Neural progenitor cell (in vitro differentiated cells): ENCODE measurements around the gene RASD2. TPM values are rescaled to one million over a fixed set of nuclear protein-coding genes. Genes with fewer than 3 reads are reported as not detected.

Experiments
- DNase-seq: peaks from one replicate; pipeline ENCODE4 v3.0.0-alpha.2; 2016; ENCODE audit warnings: low spot score
- H2AFZ ChIP-seq: fragments of 200-600 bp; sonication (generic); replicated peaks from 2 replicates; pipeline ENCODE4 v1.6.1; 2016; ENCODE audit warnings: antibody characterized with exemption
- H3F3A ChIP-seq: fragments of 200-600 bp; sonication (generic); 2 replicates; pipeline ENCODE4 v1.6.1; 2016; ENCODE audit warnings: antibody characterized with exemption, low read depth
- H3K27ac ChIP-seq: fragments of 200-600 bp; sonication (generic); 2 replicates; pipeline ENCODE4 v1.5.1; 2016; ENCODE audit warnings: mild to moderate bottlenecking
- H3K27me3 ChIP-seq: fragments of 200-600 bp; sonication (generic); 2 replicates; pipeline ENCODE4 v1.6.1; 2016; ENCODE audit warnings: mild to moderate bottlenecking, moderate library complexity
- H3K36me3 ChIP-seq: fragments of 200-600 bp; sonication (generic); 2 replicates; pipeline ENCODE4 v1.5.1; 2016
- H3K4me1 ChIP-seq: fragments of 200-600 bp; sonication (generic); 2 replicates; pipeline ENCODE4 v1.6.1; 2016; ENCODE audit warnings: mixed run types
- H3K4me2 ChIP-seq: fragments of 200-600 bp; sonication (generic); 2 replicates; pipeline ENCODE4 v1.6.1; 2016
- H3K4me3 ChIP-seq: fragments of 200-600 bp; sonication (generic); 2 replicates; pipeline ENCODE4 v1.5.1; 2016
- H3K79me2 ChIP-seq: fragments of 200-600 bp; sonication (generic); 2 replicates; pipeline ENCODE4 v1.6.1; 2016; ENCODE audit warnings: low read depth
- H3K9ac ChIP-seq: fragments of 200-600 bp; sonication (generic); 2 replicates; pipeline ENCODE4 v1.6.1; 2016
- H3K9me3 ChIP-seq: fragments of 200-600 bp; sonication (generic); 2 replicates; pipeline ENCODE4 v1.5.1; 2016; ENCODE audit warnings: low read depth
- H4K20me1 ChIP-seq: fragments of 200-600 bp; sonication (generic); 2 replicates; pipeline ENCODE4 v1.6.1; 2016; ENCODE audit warnings: low read depth
- H3K27ac Mint-ChIP-seq: 3 replicates; pipeline ENCODE4 v1.8.0; 2021; ENCODE audit warnings: mixed read lengths
- H3K27me3 Mint-ChIP-seq: 2 replicates; pipeline ENCODE4 v1.8.0; 2022; ENCODE audit warnings: low read depth, mild to moderate bottlenecking, inconsistent platforms, moderate library complexity, mixed read lengths; ENCODE audit not compliant: insufficient read depth
- H3K36me3 Mint-ChIP-seq: 3 replicates; pipeline ENCODE4 v1.8.0; 2021; ENCODE audit warnings: mixed read lengths
- H3K4me1 Mint-ChIP-seq: 3 replicates; pipeline ENCODE4 v1.8.0; 2021; ENCODE audit warnings: mixed read lengths
- H3K4me3 Mint-ChIP-seq: 3 replicates; pipeline ENCODE4 v1.8.0; 2021; ENCODE audit warnings: mild to moderate bottlenecking, moderate library complexity, mixed read lengths
- H3K9me3 Mint-ChIP-seq: 3 replicates; pipeline ENCODE4 v1.8.0; 2020; ENCODE audit warnings: mixed read lengths
- EZH2 ChIP-seq: fragments of 200-600 bp; sonication (generic); IDR thresholded peaks from 2 replicates; pipeline ENCODE4 v1.6.1; 2017; ENCODE audit warnings: antibody characterized with exemption, mild to moderate bottlenecking, moderate library complexity
- EZH2phosphoT487 ChIP-seq: fragments of 200-600 bp; sonication (generic); IDR thresholded peaks from 2 replicates; pipeline ENCODE4 v1.6.1; 2017; ENCODE audit warnings: antibody characterized with exemption
- total RNA-seq: library from RNA; depleted of rRNA; stranded (reverse); fragments of >200 nt; gene quantifications from 2 replicates; pipeline ENCODE4 v1.2.3, GENCODE V29; 2015; ENCODE audit warnings: low replicate concordance
- TF ChIP-seq, protein P1 (sequence below): fragments of 200-600 bp; sonication (generic); IDR thresholded peaks from 2 replicates; pipeline ENCODE4 v1.5.1; 2017; ENCODE audit warnings: antibody characterized with exemption, mild to moderate bottlenecking

RASD2 gene
- total RNA-seq, 1 donor from 2014 or later: 0.04 TPM

GRCh38 chr22:35570686-35571194 lies 30.1 kb downstream of the RASD2 start:
- H3K36me3 ChIP-seq: no peaks in the 10 kb centered on the region
- no peaks in the 10 kb centered on the region for H3K27me3 ChIP-seq
- Mint-ChIP-seq H3K9me3 (no peaks in the 10 kb centered on the region), H3K4me3 (no peak overlapping the region), H3K4me1 (peaks cover 40% of the 10 kb centered on the region), H3K36me3 (no peaks in the 10 kb centered on the region), H3K27ac (peak overlapping the region; percentile 12), H3K27me3 (peaks cover 25% of the 10 kb centered on the region)
- no peak overlapping the region for H3K9ac ChIP-seq
- no peaks in the 10 kb centered on the region for H3F3A ChIP-seq
- DNase-seq: no peak
- H3K27ac ChIP-seq: no peak overlapping the region
- no peak overlapping the region for H3K4me3 ChIP-seq
- no peak overlapping the region for H2AFZ ChIP-seq
- TF ChIP-seq EZH2phosphoT487: no peak
- TF ChIP-seq, protein P1, sequence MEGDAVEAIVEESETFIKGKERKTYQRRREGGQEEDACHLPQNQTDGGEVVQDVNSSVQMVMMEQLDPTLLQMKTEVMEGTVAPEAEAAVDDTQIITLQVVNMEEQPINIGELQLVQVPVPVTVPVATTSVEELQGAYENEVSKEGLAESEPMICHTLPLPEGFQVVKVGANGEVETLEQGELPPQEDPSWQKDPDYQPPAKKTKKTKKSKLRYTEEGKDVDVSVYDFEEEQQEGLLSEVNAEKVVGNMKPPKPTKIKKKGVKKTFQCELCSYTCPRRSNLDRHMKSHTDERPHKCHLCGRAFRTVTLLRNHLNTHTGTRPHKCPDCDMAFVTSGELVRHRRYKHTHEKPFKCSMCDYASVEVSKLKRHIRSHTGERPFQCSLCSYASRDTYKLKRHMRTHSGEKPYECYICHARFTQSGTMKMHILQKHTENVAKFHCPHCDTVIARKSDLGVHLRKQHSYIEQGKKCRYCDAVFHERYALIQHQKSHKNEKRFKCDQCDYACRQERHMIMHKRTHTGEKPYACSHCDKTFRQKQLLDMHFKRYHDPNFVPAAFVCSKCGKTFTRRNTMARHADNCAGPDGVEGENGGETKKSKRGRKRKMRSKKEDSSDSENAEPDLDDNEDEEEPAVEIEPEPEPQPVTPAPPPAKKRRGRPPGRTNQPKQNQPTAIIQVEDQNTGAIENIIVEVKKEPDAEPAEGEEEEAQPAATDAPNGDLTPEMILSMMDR: no peak
- no peak for TF ChIP-seq EZH2
- no peak overlapping the region for H3K4me2 ChIP-seq
- H3K9me3 ChIP-seq: no peaks in the 10 kb centered on the region
- H4K20me1 ChIP-seq: no peaks in the 10 kb centered on the region
- peaks cover 20% of the 10 kb centered on the region for H3K4me1 ChIP-seq
- H3K79me2 ChIP-seq: no peaks in the 10 kb centered on the region

DNA sequence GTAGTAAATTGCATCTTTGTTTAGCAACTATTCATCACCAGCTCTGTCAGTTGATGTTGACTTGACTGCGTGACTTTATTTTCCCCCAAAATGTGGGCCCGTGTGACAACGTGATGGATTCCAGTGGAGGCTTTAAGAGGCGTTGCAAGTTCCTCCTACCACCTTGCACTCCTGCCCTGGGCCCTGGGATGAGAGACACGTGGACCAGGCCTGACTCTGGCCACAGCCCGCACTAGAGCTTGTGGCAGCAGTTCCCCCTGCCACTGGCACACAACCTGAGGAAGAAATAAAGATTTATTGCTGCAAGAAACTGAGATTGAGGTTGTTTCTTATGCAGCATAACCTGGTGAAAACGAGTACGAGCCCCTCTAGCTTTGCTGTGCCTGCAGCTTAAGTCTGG lies 31.9 kb downstream of the RASD2 start:
- Histone ChIP-seq H3K79me2 (no peaks in the 10 kb centered on the region), H3K9ac (no peak overlapping the region), H3F3A (no peaks in the 10 kb centered on the region), H2AFZ (peak overlapping the region; percentile 17), H3K27me3 (no peaks in the 10 kb centered on the region), H3K36me3 (no peaks in the 10 kb centered on the region), H3K9me3 (no peaks in the 10 kb centered on the region), H3K4me2 (no peak overlapping the region), H3K27ac (no peak overlapping the region), H3K4me3 (no peak overlapping the region), H3K4me1 (peaks cover 18% of the 10 kb centered on the region), H4K20me1 (no peaks in the 10 kb centered on the region)
- no peak for DNase-seq
- Mint-ChIP-seq H3K27me3 (peaks cover 18% of the 10 kb centered on the region), H3K27ac (no peak overlapping the region), H3K9me3 (no peaks in the 10 kb centered on the region), H3K4me1 (peaks cover 28% of the 10 kb centered on the region), H3K4me3 (no peak overlapping the region), H3K36me3 (no peaks in the 10 kb centered on the region)
- TF ChIP-seq, protein P1: no peak
- no peak for TF ChIP-seq EZH2phosphoT487
- TF ChIP-seq EZH2: no peak

DNA sequence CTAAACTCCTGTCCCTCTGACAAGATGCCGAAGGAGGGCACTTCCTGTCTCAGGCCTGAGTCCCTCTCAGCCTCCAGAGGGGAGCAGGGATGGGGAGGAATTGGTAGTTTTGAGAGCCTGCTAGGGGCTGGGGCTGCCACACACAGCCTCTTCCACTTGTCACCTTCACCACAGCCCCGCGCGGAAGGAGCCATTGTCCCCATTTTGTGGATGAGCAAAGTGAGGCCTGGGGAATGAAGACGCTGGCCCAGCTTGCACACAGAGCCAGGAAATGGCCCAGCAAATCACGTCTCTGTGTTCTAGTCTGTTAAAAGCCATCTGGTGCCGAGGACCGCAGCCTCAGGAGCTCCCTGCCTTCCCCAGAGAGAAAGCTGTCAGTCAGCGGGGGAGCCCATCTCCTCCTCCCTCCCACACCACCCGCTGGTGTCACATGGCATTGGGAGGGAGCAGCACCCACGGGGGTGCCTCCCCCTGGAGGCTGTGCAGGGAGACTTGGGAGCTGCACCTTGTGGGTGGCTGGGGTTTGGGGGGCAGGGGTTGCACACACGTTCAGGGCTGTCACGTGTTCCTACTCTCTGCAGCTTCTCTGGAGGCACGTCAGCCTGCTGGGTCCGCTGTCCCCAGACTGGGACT lies 34.6 kb downstream of the RASD2 start:
- H3K36me3 ChIP-seq: no peaks in the 10 kb centered on the region
- H3F3A ChIP-seq: no peaks in the 10 kb centered on the region
- no peak overlapping the region for H3K27ac ChIP-seq
- H3K27me3 ChIP-seq: no peaks in the 10 kb centered on the region
- Mint-ChIP-seq H3K36me3 (no peaks in the 10 kb centered on the region), H3K27ac (no peak overlapping the region), H3K4me3 (no peak overlapping the region), H3K4me1 (peaks cover 6% of the 10 kb centered on the region), H3K9me3 (no peaks in the 10 kb centered on the region), H3K27me3 (peaks cover 12% of the 10 kb centered on the region)
- no peak overlapping the region for H3K9ac ChIP-seq
- no peak overlapping the region for H3K4me3 ChIP-seq
- H3K4me2 ChIP-seq: no peak overlapping the region
- no peaks in the 10 kb centered on the region for H3K79me2 ChIP-seq
- peaks cover 6% of the 10 kb centered on the region for H3K4me1 ChIP-seq
- H4K20me1 ChIP-seq: no peaks in the 10 kb centered on the region
- H3K9me3 ChIP-seq: no peaks in the 10 kb centered on the region
- no peak overlapping the region for H2AFZ ChIP-seq
- TF ChIP-seq EZH2phosphoT487 (no peak), EZH2 (no peak)
- TF ChIP-seq, protein P1: no peak
- DNase-seq: no peak
